Retinal pigment epithelial cell (primary cell): Measurements from ENCODE around the gene BRF1.
"Not testable (repeated sequence)": the region's sequence is repeated elsewhere in the genome, so short reads cannot be mapped to it uniquely, and the experiment has no call there.

Experiments used
- DNase-seq: peaks from one replicate; pipeline ENCODE4 v3.0.0-alpha.2; 2010; ENCODE audit warnings: low read depth
- H3K4me3 ChIP-seq: 2 replicates; pipeline ENCODE4 v1.5.1; 2011; ENCODE audit warnings: mild to moderate bottlenecking, low read length, control low read depth, moderate library complexity
- TF ChIP-seq, protein P1 (sequence below): conservative IDR thresholded peaks from 2 replicates; pipeline ENCODE4 v1.5.1; 2011; ENCODE audit warnings: low read depth, low read length, control low read depth, inconsistent platforms

The BRF1 gene

DNA sequence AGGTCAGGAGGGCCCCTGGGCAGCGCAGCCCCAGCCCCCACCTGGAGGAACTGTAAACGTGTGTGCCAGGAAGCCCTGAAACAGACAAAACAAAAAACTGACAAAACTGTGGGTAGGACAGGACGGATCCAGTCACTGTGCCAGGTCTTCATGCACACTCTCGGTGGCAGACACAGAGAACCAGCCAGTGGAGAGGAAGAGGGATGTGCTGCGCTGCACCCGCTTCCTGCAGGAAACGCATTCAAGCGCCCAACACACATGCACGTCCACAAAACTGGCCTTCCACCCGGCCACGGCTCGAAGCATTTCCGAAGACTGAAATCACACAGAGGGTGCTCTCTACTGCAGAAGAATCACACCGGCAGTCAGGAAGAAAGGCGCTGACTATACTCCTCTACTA lies 16.9 kb downstream of the BRF1 start:
- TF ChIP-seq, protein P1, sequence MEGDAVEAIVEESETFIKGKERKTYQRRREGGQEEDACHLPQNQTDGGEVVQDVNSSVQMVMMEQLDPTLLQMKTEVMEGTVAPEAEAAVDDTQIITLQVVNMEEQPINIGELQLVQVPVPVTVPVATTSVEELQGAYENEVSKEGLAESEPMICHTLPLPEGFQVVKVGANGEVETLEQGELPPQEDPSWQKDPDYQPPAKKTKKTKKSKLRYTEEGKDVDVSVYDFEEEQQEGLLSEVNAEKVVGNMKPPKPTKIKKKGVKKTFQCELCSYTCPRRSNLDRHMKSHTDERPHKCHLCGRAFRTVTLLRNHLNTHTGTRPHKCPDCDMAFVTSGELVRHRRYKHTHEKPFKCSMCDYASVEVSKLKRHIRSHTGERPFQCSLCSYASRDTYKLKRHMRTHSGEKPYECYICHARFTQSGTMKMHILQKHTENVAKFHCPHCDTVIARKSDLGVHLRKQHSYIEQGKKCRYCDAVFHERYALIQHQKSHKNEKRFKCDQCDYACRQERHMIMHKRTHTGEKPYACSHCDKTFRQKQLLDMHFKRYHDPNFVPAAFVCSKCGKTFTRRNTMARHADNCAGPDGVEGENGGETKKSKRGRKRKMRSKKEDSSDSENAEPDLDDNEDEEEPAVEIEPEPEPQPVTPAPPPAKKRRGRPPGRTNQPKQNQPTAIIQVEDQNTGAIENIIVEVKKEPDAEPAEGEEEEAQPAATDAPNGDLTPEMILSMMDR = no peak
- no peak overlapping the region for H3K4me3 ChIP-seq
- DNase-seq = no peak

DNA sequence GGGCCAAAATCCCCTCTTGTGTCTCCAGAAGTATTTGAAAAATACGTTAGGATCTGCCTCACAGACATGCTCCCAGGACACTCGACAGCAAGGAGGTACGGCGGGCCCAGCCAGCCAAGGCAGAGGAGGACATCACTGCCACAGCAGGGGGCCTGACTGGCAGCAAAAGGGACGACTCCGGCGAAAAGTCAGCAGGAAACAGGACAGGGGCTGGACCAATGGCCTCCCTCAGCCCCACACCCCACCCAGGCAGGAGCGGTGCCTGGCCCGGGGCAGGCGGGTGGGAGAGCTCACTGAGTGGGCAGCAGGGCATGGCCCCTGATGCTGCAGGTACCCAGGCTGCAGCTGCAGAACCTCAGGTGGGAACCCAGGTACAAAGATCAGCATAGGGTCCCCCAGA lies 17.8 kb downstream of the BRF1 start:
- H3K4me3 ChIP-seq = no peak overlapping the region
- DNase-seq = no peak
- TF ChIP-seq, protein P1 = no peak

DNA sequence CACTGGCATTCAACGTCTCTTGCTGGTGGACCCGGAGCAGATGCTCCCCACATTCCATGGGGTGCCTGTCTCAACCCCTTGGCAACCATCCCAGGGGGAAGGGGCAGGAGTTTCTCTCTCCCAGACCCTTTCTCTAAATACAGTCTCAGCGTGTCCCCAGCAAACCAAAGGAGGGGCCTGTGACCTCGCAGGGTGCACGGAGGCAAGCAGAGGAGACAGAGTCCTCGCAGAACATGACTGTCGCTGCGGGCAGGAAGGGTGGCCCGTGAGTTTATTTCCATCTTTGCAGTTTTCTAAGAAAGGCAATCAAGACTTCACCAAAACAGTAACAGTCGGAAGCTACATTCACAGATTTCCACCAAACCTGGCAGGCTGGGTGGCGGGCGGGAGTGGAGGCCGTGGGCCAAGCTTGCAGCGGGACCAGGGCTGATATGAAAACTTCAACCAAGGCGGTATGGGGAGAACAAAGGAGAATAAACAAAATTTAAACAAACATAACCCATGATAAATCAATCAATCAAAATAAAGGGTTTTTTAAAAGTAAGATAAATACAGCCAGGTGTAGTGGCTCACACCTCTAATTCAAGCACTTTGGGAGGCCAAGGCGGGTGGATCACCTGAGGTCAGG lies 18.6 kb downstream of the BRF1 start:
- no peak for DNase-seq
- TF ChIP-seq, protein P1 = no peak
- H3K4me3 ChIP-seq = no peak overlapping the region

DNA sequence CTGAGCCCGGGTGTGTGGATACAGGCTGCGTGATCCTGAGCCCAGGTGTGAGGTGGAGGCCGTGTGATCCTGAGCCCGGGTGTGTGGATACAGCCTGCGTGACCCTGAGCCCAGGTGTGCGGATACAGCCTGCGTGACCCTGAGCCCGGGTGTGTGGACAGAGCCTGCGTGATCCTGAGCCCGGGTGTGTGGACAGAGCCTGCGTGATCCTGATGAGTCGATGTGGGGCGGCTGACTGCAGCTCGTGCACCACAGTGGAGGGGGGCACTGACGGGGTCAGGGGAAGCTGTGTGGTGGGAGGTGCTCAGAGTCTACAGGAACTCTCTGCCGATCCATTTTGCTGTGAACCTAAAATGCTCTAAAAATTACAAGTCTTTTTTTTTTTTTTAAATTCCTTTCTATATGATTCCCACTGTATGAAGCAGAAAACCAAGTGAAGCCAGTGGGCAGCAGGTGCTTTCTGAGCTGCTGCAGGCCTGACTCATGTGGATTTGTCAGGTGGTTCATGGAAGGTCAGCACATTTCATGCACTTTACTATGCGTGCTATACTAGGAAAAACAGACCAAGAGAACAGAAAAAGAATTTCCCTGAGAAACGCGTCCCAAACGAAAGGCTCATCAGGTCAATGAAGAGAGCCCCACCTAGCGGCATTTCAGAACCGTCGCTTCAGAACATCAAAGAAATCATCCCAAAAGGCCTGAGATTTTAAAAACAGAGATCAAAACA lies 19.3 kb downstream of the BRF1 start:
- H3K4me3 ChIP-seq = no peak overlapping the region
- TF ChIP-seq, protein P1 = peak; percentile 78
- peak; percentile 60 for DNase-seq

DNA sequence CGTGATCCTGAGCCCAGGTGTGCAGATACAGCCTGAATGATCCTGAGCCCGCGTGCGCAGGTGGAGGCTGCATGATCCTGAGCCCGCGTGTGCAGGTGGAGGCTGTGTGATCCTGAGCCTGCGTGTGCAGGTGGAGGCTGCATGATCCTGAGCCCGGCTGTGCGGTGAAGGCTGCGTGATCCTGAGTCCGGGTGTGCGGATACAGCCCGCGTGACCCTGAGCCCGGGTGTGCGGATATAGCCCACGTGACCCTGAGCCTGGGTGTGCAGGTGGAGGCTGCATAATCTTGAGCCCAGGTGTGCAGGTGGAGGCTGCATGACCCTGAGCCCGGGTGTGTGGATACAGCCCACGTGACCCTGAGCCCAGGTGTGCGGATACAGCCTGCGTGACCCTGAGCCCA lies 20.3 kb downstream of the BRF1 start:
- DNase-seq = no peak
- H3K4me3 ChIP-seq = no peak overlapping the region
- TF ChIP-seq, protein P1 = no peak

DNA sequence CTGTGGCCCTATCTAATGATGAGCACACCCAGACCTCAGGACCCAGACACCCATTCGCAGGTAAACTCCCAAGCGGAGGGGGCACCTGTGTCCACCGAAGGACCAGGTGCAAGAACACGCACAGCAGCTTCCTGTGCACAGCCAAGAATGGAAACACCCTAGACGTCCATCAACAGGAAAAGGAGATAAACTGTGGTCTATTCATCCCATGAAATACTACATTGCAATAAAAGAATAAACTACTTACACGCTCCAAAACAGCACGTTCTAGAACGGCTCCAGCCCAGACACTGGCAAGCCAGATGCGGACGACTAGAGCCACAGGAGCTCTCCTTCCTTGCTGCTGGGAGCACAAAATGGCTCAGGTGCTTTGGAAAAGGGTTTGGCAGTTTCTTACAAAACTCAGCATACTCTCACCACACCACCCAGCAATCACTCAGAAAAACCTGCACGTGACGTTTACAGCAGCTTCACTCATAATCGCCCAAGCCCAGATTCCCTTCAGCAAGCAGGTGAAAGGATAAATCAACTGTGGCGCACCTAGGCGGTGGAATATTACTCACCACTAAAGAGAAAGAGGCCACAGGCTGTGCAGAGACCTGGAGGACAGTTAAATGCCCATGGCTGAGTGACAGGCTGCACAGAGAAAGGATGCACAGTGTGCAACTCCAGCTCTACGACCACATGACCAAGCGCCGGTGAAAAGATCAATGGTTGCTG lies 21.0 kb downstream of the BRF1 start:
- H3K4me3 ChIP-seq = no peak overlapping the region
- TF ChIP-seq, protein P1 = no peak
- DNase-seq = no peak

DNA sequence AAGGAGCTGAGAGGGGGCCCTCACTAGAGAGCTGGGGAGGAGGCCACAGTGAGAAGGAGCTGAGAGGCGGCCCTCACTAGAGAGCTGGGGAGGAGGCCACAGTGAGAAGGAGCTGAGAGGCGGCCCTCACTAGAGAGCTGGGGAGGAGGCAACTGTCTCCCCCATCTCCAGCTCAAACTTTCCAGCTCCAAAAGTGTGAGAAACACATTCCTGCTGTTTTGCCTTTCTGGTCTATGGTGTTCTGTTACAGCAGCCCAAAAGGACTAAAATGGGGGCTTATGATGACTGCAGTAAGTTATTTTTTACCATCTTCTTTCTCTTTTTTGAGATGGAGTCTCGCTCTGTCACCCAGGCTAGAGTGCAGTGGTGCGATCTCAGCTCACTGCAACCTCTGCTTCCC lies 23.4 kb downstream of the BRF1 start:
- not testable (repeated sequence) for DNase-seq, H3K4me3 ChIP-seq
